Tibial artery (tissue), 4 donors: ENCODE results near the gene CD180.

ENCODE experiments used
- DNase-seq, 2 donors: peaks; one replicate each; pipeline ENCODE4 v3.0.0-alpha.2; 2019
- H3K27ac ChIP-seq, 2 donors: fragments of 200-600 bp; sonication (generic) in 1 of 2; 1 replicate in 1 of 2; 2 replicates in 1 of 2; pipeline ENCODE4 v1.5.1; 2018 to 2019; ENCODE audit warnings: mild to moderate bottlenecking in 1 of 2
- H3K27me3 ChIP-seq, 2 donors: fragments of 200-600 bp; sonication (generic) in 1 of 2; one replicate each; pipeline versions ENCODE4 v1.5.1 to v1.6.0; 2016 to 2019
- H3K36me3 ChIP-seq, 3 donors: fragments of 200-600 bp; sonication (generic) in 2 of 3; one replicate each; pipeline ENCODE4 v1.5.1; 2016 to 2019; ENCODE audit warnings: mild to moderate bottlenecking in 2 of 3
- H3K4me1 ChIP-seq, 4 donors: fragments of 200-600 bp; sonication (generic) in 2 of 4; 1 replicate in 3 of 4; 2 replicates in 1 of 4; pipeline ENCODE4 v1.5.1; 2016 to 2019
- H3K4me3 ChIP-seq, 2 donors: fragments of 200-600 bp; sonication (generic) in 1 of 2; 1 replicate in 1 of 2; 2 replicates in 1 of 2; pipeline ENCODE4 v1.5.1; 2018 to 2019; ENCODE audit warnings: mild to moderate bottlenecking in 2 of 2
- H3K9me3 ChIP-seq, 3 donors: fragments of 200-600 bp; sonication (generic) in 1 of 3; one replicate each; pipeline ENCODE4 v1.5.1; 2016 to 2019
- CTCF ChIP-seq, 2 experiments: fragments of 200-600 bp in 1 of 2; fragments of 450-650 bp in 1 of 2; IDR thresholded peaks; one replicate each; pipeline ENCODE4 v1.5.1; 2017 to 2019; ENCODE audit warnings: antibody characterized with exemption in 2 of 2, mild to moderate bottlenecking in 1 of 2, moderate library complexity in 1 of 2
- intact Hi-C: fragments of 100-400 bp; cut with DNase I; formaldehyde crosslinking; loops from one replicate; pipeline ENCODE4 v1.15.0; 2023; ENCODE audit warnings: low total_unique reads

CD180 gene

GRCh38 chr5:67153292-67153691 is 43.3 kb downstream of the CD180 start:
- H3K9me3 ChIP-seq: no peaks in the 10 kb centered on the region
- TF ChIP-seq CTCF (IDR thresholded peaks at IDR 0.05): no peak
- no peak overlapping the region for H3K27ac ChIP-seq
- no peaks in the 10 kb centered on the region for H3K27me3 ChIP-seq
- H3K4me1 ChIP-seq: no peaks in the 10 kb centered on the region
- H3K4me3 ChIP-seq: no peak overlapping the region
- peaks cover 28 to 53% (median 45%) of the 10 kb centered on the region in 3 donors for H3K36me3 ChIP-seq
- no peak for DNase-seq
- intact Hi-C loops: no loop called here

- H3K27ac ChIP-seq: no peak overlapping the region
- H3K4me1 ChIP-seq: no peaks in the 10 kb centered on the region
- H3K36me3 ChIP-seq: peaks cover 20 to 62% (median 45%) of the 10 kb centered on the region in 3 donors
- DNase-seq: no peak
- H3K4me3 ChIP-seq: no peak overlapping the region
- H3K9me3 ChIP-seq: no peaks in the 10 kb centered on the region
- intact Hi-C loops: no loop called here
- no peaks in the 10 kb centered on the region for H3K27me3 ChIP-seq
- no peak for TF ChIP-seq CTCF (IDR thresholded peaks at IDR 0.05)
Observed at GRCh38 chr5:67152400-67152799, 44.2 kb downstream of the CD180 start.

DNA sequence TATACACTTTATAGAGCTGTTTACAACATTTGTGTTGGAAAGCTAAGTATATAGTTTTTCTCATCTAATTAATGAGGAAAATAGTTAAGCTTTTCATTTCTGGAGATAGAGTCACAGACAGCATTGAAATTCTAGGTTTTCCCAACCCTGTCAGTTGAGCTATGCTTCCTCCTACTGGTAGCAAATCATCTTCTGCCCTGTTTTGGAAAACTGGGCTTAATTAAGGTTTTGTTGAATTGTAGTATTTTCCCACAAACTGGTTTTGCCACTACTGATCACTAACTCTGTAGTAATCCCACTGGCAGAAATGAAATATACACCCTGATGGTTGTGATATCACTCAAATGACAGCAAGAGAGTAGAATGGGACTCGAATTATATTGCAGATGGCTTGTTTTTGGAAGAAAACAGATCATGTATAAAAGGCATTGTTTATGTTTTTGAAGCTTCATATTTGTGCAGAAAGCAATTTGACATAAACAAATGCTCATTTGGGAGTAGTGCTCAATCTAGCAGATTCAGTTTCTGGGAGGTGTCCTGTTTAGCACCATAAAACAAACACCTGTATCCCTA is 46.6 kb downstream of the CD180 start:
- Histone ChIP-seq H3K4me3 (no peak overlapping the region), H3K36me3 (peaks cover 31 to 71% (median 50%) of the 10 kb centered on the region in 3 donors), H3K4me1 (no peaks in the 10 kb centered on the region), H3K27me3 (no peaks in the 10 kb centered on the region), H3K27ac (no peak overlapping the region), H3K9me3 (no peaks in the 10 kb centered on the region)
- intact Hi-C loops: loop anchor here (10.0 kb wide), 1 partner anchor 335 kb away; no protein-coding TSS in a partner anchor
- no peak for DNase-seq
- TF ChIP-seq CTCF (IDR thresholded peaks at IDR 0.05): peak; percentile 28 to 35

DNA sequence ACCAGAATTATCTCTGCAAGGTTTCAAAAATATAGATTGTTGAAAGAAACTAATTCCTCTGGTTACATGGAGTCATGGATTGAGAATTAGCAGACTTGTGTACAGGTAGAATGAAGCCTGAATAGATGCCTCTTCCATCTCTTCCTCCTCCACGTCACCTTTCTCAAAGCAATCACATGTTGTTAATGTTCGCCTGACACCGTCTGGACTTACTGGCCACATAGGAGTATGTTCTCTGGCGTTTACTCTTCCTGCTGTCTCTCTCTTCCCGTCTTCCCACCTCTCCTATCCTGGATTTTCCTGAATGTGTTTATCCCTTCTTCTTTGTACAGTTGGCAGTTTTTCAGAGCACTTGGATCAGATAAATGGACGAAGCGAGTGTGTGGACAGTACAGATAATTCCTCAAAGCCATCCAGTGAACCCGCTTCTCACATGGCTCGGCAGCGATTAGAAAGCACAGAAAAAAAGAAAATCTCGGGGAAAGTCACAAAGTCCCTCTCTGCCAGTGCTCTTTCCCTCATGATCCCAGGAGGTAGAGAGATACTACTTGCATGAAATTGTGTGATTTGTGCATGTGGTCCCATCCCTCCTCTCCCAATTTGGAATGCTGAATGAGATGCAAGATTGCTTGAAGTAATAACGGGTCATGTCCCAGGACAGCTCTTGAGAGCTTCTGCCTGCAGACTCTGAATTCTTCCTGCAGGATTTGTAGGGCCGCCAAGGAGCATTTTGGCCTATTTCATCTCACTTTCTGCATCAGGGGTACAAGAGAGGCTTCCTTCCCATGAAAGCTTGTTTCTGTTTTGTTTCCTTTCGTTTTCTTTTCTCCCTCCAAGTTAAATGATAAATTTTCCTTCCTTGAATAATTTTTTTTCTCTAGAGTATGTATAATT is 47.3 kb downstream of the CD180 start:
- H3K36me3 ChIP-seq: peaks cover 38 to 71% (median 51%) of the 10 kb centered on the region in 3 donors
- no peak overlapping the region for H3K27ac ChIP-seq
- no peak overlapping the region for H3K4me3 ChIP-seq
- DNase-seq: no peak
- no peaks in the 10 kb centered on the region for H3K27me3 ChIP-seq
- no peaks in the 10 kb centered on the region for H3K4me1 ChIP-seq
- intact Hi-C loops: loop anchor here (10.0 kb wide), 1 partner anchor 335 kb away; no protein-coding TSS in a partner anchor
- no peaks in the 10 kb centered on the region for H3K9me3 ChIP-seq
- TF ChIP-seq CTCF (IDR thresholded peaks at IDR 0.05): no peak

GRCh38 chr5:67147760-67148159 is 48.8 kb downstream of the CD180 start:
- H3K4me3 ChIP-seq: no peak overlapping the region
- TF ChIP-seq CTCF (IDR thresholded peaks at IDR 0.05): no peak
- no peaks in the 10 kb centered on the region for H3K27me3 ChIP-seq
- DNase-seq: no peak
- intact Hi-C loops: loop anchor here (10.0 kb wide), 1 partner anchor 333 kb away; no protein-coding TSS in a partner anchor
- H3K36me3 ChIP-seq: peaks cover 40 to 70% (median 60%) of the 10 kb centered on the region in 3 donors
- H3K9me3 ChIP-seq: no peaks in the 10 kb centered on the region
- no peak overlapping the region for H3K27ac ChIP-seq
- H3K4me1 ChIP-seq: no peaks in the 10 kb centered on the region
